Measurements from ENCODE around the gene GALNTL6.

DNA sequence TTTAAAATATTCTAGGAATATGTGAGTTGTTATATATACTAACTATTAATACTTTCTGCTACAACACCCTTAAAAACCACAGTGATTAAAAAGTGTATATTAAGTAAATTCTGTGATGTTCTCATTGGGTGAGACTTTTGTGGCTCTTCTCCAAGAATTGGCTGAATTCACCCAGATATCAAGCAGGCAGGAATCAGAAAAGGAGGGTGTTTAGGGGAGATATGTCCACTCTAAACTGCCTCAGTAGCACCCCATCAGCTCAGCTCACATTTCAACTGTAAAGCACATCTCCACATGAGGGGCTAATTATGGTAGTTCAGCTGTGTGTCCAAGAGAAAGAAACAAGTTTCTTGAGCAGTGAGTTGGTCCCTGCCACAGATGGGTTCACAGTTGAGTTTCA lies 165.0 kb downstream of the GALNTL6 start:
- no peak for TF ChIP-seq POLR2A (IDR thresholded peaks at IDR 0.05)
- no peak for TF ChIP-seq CTCF (IDR thresholded peaks at IDR 0.05)

All from testis (tissue), 2 donors.